Activated T-cell treated with anti-CD3 and anti-CD28 coated beads for 4 hours (primary cell): ENCODE measurements around the gene NSRP1.
"Not testable (repeated sequence)": the region's sequence is repeated elsewhere in the genome, so short reads cannot be mapped to it uniquely, and the experiment has no call there.

Source experiments
- DNase-seq: peaks from one replicate; pipeline ENCODE4 v3.0.0-alpha.2; 2020

NSRP1 gene

DNA sequence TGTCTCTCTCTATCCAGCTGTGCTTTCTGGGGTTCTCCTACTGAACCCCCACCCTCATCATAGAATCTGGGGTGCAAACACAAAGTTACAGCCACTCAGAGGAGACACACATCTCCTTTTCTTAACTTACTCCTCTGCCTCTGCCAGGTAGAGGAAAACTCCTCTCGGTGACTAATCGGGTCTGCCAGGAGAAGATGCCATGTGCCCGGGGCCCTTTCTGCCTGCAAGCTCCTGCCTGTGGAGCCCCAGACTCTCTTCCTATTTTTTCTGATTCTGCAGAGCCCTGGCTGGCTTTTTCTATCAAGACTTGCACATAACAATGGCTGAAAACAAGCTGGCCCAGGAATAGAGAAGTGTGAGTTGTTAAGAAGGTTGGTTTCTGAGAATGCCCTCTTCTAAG, 108.5 kb downstream of the NSRP1 start:
- no peak for DNase-seq

DNA sequence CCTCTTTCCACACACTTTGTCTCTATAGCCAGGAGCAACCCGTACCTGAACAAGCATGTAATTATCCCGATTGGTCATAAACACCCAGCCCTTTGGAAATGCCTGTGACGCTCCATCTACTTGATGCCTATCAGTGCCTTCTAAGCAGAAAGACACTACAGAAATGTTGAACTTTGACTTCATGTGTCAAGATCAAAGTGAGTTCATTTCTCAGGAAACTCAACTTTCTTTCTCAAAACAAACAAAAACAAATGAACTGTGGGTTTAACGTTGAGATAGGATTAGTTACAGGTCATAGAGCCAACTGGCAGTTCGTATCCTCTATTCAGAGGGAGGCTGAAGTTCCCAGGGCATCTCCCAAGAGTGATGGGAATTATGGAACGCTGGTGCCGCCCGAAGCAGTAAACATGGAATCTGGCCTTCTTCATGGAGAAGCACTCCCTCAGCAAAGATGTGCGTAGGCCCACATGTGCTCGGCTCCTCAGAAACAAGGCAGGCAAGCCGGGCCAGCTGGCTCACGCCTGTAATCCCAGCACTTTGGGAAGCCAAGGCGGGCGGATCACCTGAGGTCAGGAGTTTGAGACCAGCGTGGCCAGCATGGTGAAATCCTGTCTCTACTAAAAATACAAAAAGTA, 109.4 kb downstream of the NSRP1 start:
- DNase-seq = no peak

DNA sequence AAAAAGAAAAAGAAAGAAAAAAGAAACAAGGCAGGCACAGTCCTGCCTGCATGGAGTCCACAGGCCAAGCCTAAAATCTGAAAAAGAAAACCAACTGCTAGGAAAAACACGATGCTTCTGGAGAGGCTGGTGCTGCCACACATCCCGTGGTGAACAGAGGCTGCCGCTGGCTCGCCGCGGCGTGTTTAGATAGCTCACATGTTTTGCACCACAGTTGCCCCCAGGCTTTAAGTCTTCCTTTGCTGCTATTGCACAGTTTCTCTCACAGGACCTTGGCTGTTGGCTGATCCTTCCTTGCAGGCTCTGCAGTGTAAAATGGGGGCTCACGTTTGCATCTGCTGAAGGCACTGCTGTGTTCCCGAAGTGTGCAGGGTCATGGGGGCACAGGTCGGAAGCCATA, 110.3 kb downstream of the NSRP1 start:
- DNase-seq = no peak

DNA sequence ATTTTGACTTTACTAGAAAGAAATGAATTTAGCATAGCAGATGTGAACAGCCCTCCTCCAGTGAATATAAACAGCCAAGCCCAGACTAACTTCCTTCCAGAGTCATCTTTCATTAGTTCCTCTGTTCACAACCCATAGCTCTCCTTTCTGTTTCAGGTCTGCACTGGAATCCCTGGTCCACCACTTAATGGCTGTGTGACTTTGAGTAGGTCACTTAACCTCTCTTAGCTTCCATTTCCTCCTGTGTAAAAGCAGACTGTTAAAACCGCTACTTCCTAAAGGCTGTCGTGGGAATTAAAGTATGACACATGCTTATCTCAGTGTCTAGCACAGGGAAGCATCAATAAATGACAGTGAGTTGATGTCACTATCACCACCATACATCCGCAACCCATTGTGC, 111.4 kb downstream of the NSRP1 start:
- no peak for DNase-seq

DNA sequence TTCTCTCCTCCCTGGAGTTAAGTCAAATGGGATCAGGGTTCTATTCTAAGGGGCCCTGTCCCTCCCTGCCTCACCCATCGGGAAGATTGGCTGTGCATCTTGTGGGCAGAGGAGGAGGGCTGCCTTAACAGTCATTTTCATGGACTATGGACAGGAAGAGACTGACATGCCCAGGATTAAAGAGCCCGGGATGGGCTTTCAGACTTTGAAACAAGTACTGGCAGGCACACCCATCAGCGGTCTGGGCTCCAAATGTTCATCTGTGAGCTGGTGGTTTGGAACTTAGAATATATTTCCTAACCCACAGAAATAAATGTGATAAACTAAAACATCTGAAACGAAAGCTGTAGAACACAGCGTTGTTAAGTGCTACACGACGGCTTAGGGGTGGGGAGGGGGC, 112.4 kb downstream of the NSRP1 start:
- no peak for DNase-seq

DNA sequence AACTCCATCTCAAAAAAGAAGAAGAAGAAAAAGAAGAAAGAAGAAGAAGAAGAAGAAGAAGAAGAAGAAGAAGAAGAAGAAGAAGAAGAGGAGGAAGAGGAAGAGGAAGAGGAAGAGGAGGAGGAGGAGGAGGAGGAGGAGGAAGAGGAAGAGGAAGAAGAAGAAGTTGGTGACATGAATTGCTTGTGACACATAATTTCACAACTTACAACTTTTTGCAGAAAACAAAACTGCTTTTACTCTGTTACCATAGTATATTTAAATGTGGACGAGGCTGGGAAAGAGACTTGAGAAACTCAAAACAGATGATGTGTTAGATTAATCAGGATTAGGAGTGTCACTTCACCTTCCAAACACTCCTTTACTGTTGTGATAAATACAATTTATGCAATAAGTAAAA, 113.4 kb downstream of the NSRP1 start:
- DNase-seq = not testable (repeated sequence)

DNA sequence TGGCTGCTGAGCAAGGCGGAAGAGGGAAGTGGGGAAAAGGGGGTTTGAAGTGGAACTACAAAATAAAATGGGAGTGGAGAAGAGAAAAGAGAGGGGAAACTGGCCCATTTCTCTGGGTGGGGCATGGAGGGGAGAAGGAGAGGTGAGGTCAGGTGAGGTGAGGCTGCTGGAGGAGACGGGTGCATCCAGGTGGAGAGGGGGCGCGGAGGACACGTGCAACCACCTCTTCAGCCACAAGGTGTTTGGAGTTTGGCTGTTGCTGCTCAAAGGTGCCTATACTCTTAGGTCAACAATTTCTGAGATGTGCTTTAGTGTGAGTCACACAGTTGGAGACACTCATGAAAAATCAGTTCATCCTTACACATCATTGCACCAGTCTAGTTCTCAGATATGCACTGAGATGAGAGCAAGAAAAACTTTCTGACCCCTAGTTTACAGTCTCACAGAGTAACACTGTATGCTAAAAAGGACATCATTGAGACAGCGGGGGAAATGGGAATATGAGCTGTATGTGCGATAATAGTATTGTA, 114.0 kb downstream of the NSRP1 start:
- no peak for DNase-seq

DNA sequence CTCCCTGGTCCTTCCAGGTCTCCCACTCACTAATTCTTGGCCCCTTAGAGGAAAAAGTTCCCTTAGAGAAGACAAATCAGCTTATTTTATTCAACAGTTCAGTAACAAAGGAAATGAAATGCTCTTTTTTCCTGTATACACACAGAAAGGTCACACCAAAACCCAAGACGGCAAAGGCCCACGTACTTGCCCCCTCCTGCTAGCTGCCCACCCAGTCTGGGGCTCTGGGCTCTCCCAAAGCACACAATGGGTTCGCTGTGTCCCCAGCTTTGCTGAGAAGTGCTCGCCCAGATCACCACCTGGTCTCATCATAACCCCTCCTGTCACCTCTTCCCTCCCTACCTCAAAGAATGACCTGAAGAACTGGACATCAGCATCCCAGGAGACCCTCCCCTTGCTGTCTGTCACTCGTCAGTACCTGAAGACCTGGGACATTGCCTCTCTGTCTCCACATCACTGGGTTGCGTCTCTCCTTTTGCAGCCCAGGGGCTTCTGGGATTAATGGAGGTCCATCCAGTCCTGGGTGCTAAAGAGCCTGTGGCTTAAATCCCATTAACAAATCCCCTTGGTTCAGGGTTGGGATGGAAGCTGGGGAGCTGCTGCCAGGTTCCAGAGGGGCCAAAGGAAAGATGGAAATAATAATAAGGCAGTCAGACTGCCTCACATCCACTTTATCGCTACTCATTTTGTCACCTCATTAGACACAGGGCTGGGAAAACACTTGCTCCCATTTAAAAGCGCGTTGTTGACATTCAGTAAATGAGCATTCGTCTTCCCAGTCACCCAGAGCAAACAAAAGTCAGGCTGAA, 115.6 kb downstream of the NSRP1 start:
- no peak for DNase-seq

DNA sequence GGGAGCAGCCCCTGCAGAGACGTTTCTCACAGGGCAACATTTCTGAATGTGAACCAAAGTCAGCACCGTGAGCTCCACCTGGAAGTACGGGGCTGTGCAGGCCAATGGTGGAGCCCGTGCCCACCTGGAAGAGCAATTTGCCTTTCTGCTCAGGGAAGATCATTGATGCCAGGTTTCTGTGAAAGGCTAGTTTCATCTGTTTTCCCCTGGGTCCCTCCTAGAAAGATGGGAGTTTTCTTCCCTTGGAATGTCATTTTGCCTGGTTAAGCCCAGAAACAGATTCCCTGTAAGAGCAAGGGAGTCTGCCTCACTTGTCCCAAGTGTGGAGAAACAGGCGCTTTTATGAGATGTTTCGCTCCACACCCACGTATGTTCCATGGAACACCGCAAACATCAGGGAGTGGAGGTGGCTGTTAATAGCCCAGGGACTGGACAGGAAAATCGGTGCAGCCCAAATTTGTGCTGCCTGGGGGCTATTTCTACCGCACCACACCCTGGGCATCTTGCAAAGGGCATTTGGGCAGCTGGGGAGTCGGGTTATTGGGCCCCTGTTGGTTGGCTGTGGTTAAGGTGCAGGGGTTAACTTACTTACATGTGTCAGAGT, 116.3 kb downstream of the NSRP1 start:
- no peak for DNase-seq

DNA sequence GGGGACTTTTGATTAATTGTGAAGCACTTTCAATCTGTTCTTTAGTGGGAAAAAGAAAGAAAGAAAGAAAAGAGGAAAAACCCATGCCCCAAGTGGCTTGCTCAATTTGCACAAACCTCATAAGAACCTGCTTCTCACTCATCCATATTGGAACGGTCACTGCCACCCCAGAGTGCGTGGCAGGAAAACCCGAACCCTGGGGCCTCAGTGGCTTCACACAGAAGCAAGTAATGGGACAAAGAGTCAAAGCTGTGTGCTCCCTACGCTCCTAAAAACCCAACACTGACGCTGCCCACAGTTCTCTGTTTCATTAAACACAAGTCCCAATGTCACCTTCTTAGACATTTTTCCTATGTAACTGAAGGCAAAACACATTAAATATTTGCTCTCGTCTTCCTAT, 117.7 kb downstream of the NSRP1 start:
- no peak for DNase-seq

DNA sequence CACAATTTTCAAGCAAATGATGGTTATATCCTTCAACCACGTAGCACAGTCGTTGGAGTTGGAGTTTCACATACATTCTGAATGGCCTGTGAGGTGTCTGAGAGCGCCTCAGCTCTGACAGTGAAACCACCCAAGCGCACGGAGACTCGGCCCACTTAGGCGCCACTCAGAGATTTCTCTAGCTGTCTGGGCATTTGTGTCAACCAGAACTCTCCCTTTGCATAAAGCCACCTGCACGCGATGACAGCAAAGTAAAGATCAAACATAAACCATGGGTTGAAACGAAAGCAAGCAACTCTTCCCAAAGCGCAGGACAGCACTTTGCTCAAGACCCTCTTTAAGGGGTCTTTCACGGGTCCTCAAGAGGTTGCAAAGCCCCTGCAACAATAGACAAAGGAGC, 118.3 kb downstream of the NSRP1 start:
- DNase-seq = no peak

DNA sequence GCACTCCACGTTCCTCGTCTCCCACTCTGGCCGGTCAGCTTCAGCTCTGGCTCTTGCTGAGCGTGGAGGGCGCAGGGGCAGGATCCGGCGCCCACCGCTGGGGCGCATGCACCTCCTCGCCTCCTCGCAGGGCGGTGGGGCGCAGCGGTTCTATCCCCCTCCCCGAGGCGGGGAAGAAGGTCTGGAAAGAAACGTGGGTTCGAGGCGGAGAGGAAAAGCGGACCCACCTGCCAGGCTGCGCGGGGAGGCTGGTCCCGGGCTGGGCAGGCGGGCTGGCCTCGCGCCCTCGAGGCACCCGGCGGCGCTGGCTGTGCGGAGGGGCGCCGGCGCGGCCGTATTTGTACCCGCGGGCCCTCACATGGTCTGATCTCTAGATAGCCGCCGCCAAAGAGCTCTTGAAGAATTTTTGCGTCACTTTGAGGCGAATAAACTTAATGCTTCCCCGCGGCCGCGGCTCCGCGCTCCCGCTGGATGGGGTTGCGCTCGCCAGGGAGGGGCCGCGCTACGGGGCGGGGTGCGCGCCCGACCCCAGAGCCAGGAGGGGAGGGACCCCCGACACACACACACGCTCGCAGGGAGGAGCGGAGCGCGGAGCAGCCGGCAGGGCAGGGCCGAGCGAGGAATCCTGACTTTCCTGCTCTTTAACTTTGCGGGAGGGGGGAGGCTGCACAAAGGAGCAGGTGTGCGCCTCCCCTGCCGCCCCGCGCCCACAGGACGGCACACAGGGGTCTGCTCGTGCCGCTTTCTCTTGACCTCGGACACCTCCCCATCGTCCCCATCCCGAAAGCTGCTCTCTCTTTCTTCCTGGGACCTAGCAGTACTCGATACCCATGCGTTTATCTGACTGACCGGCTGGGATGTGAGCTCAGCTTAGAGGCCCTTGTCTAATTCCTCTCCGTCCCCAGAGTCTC, 119.0 kb downstream of the NSRP1 start, which contains the start of gene SLC6A4:
TSS of gene SLC6A4 (minus strand) at position 312 of the 911 bp plus-strand sequence. CDS start 13,739 bp downstream, outside the sequence.
- DNase-seq = no peak
